GM19438 (cell line): ENCODE measurements around the gene TCEAL1.

Experiments
- ATAC-seq: cut with Tn5 transposase; IDR thresholded peaks from one replicate; pipeline ENCODE4 v1.9.1; 2021; ENCODE audit warnings: low read depth; ENCODE audit not compliant: unreplicated experiment

TCEAL1 gene

DNA sequence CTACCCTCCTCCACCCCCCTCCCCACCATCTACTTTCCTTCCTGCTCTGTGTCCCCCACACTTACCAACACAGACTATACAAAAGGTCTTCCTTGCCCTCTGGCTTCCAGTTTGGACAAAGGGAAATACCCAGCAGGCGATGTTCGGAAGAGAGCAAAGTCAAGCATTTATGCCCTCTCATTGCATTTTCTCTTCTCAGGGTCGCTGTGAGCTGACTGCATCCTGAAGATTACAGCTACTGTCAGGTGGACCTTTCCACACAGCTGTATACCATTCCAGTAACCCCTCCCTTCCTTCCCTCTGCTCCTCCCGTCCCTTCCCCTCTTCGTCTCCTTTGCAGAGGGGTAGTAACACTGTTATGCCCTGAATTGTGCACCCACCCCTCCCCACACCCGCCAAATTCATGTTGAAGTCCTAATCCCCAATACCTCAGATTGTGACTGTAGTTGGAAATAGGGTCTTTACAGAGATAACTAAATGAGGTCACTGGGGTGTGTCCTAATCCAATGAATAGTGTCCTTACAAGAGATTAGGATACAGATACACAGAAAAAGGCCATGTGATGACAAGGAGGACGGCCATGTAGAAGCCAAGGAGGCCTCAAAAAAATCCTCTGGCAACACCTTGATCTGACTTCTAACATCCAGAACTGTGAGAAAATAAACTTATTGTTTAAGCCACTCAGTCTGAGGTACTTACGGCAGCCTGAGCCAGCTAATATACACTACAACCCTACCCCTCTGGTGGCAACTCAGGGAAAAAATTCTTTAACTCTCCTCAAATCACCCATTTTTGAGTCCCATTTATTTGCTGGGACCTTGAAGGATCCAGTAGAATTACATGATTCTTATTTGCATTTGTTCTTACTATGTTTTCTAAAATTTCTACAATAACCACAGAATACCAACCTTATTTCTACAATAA, 46.0 kb downstream of the TCEAL1 start:
- ATAC-seq, result no peak

DNA sequence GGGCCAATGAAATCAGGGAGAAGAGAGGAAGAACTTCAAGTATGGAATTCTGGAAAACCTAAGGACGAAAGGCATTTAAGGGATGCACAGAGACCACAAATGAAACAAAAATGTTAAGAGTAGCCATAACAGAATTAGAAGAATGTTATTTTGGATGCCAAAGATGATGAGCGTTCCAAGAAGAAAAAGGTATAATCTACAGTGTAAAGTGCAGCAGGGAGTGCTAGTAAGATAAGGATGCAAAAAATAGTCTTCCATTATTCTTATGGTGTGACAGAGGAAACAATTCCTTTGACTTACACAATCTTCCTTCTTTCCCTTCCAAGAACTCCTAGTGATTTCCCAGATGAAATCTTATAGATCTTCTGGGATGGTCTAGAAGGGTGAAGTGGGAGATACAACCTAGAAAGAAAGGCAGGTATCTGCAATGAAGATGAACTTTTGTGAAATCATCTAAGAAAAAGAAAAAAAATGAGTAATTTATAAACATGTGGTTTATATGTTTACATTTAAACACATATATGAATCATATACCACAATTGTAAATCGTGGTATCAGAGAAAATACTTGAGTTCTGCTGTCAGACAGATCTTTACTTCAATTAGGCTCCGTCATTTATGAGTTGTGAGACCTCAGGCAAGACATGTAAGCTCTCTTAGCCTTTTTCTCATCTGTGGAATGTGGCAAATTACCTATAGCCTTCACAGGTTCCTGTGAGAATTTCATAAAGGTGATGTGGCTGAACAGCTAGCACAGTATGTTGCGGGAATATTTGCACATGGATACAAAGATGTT, 49.6 kb downstream of the TCEAL1 start:
- no peak for ATAC-seq
